Activated T-helper 1 cell treated with anti-CD3 and anti-CD28 coated beads, Interleukin-12 subunit alpha, Interleukin-12 subunit beta, Interleukin-2, Interleukin-4 antibody, amounts not matched to agents 30 ng/mL and 10 ng/mL and 1 ng/mL, durations not matched to agents 14 hours and 24 hours and 36 hours (primary cell): ENCODE results near the gene MICA. TPM values are rescaled to one million over a fixed set of nuclear protein-coding genes. Genes with fewer than 3 reads are reported as not detected.
"Not testable (repeated sequence)": the region's sequence is repeated elsewhere in the genome, so short reads cannot be mapped to it uniquely, and the experiment has no call there.

Source experiments
- DNase-seq: peaks from one replicate; pipeline ENCODE4 v3.0.0; 2021; ENCODE audit warnings: low spot score
- H3K27ac Mint-ChIP-seq: one replicate; pipeline ENCODE4 v1.8.0; 2021; ENCODE audit warnings: mild to moderate bottlenecking, mixed read lengths
- H3K27me3 Mint-ChIP-seq: one replicate; pipeline ENCODE4 v1.8.0; 2022; ENCODE audit warnings: mild to moderate bottlenecking, moderate library complexity, mixed read lengths; ENCODE audit not compliant: insufficient read depth
- H3K36me3 Mint-ChIP-seq: one replicate; pipeline ENCODE4 v1.8.0; 2021; ENCODE audit warnings: low read depth, mixed read lengths
- H3K4me1 Mint-ChIP-seq: one replicate; pipeline ENCODE4 v1.8.0; 2021; ENCODE audit warnings: low read depth, mixed read lengths
- H3K4me3 Mint-ChIP-seq: one replicate; pipeline ENCODE4 v1.8.0; 2021; ENCODE audit warnings: mild to moderate bottlenecking, moderate library complexity, mixed read lengths
- H3K9me3 Mint-ChIP-seq: one replicate; pipeline ENCODE4 v1.8.0; 2021; ENCODE audit warnings: mixed read lengths
- intact Hi-C: fragments of 100-400 bp; cut with micrococcal nuclease; formaldehyde crosslinking; loops from one replicate; pipeline ENCODE4 v1.15.1; 2024
- total RNA-seq: library from RNA; stranded (reverse); gene quantifications from 2 replicates; pipeline ENCODE4 v1.2.3, GENCODE V29; 2022

MICA gene
- total RNA-seq, 1 donor from 2014 or later: 12.4 TPM

- no peak for DNase-seq
These were observed 16.4 kb upstream of the MICA start for GRCh38 chr6:31386977-31387376.

GRCh38 chr6:31388916-31389801, 14.2 kb upstream of the MICA start:
- H3K4me1 Mint-ChIP-seq, DNase-seq, H3K9me3 Mint-ChIP-seq, H3K4me3 Mint-ChIP-seq, H3K27me3 Mint-ChIP-seq, H3K27ac Mint-ChIP-seq, intact Hi-C loops, H3K36me3 Mint-ChIP-seq: not testable (repeated sequence)

More at GRCh38 chr6:31386977-31387376, 16.4 kb upstream of the MICA start:
- no peak overlapping the region for H3K27ac Mint-ChIP-seq
- no peaks in the 10 kb centered on the region for H3K36me3 Mint-ChIP-seq
- H3K27me3 Mint-ChIP-seq: peaks cover 7% of the 10 kb centered on the region
- H3K4me1 Mint-ChIP-seq: no peaks in the 10 kb centered on the region
- intact Hi-C loops: no loop called here
- H3K9me3 Mint-ChIP-seq: no peaks in the 10 kb centered on the region
- no peak overlapping the region for H3K4me3 Mint-ChIP-seq

- H3K27me3 Mint-ChIP-seq, H3K4me3 Mint-ChIP-seq, H3K27ac Mint-ChIP-seq, H3K4me1 Mint-ChIP-seq, intact Hi-C loops, DNase-seq, H3K36me3 Mint-ChIP-seq, H3K9me3 Mint-ChIP-seq: not testable (repeated sequence)
These were observed 13.6 kb upstream of the MICA start for GRCh38 chr6:31389802-31390132.

GRCh38 chr6:31393932-31394331, 9.5 kb upstream of the MICA start:
- H3K4me3 Mint-ChIP-seq: no peak overlapping the region
- no peaks in the 10 kb centered on the region for H3K9me3 Mint-ChIP-seq
- H3K27ac Mint-ChIP-seq: no peak overlapping the region
- H3K27me3 Mint-ChIP-seq: no peaks in the 10 kb centered on the region
- H3K36me3 Mint-ChIP-seq: no peaks in the 10 kb centered on the region
- DNase-seq: no peak
- intact Hi-C loops: no loop called here
- H3K4me1 Mint-ChIP-seq: peaks cover 6% of the 10 kb centered on the region

GRCh38 chr6:31394381-31394780, 9.0 kb upstream of the MICA start:
- H3K4me3 Mint-ChIP-seq: no peak overlapping the region
- H3K4me1 Mint-ChIP-seq: peaks cover 8% of the 10 kb centered on the region
- intact Hi-C loops: no loop called here
- H3K27ac Mint-ChIP-seq: no peak overlapping the region
- H3K27me3 Mint-ChIP-seq: no peaks in the 10 kb centered on the region
- no peak for DNase-seq
- no peaks in the 10 kb centered on the region for H3K36me3 Mint-ChIP-seq
- H3K9me3 Mint-ChIP-seq: no peaks in the 10 kb centered on the region

GRCh38 chr6:31395832-31396231, 7.6 kb upstream of the MICA start:
- no peaks in the 10 kb centered on the region for H3K9me3 Mint-ChIP-seq
- H3K27ac Mint-ChIP-seq: no peak overlapping the region
- intact Hi-C loops: loop anchor here (2.0 kb wide), 1 partner anchor 95 kb away; no protein-coding TSS in a partner anchor
- H3K4me3 Mint-ChIP-seq: no peak overlapping the region
- peaks cover 2% of the 10 kb centered on the region for H3K27me3 Mint-ChIP-seq
- peaks cover 2% of the 10 kb centered on the region for H3K36me3 Mint-ChIP-seq
- H3K4me1 Mint-ChIP-seq: peaks cover 13% of the 10 kb centered on the region
- no peak for DNase-seq

- intact Hi-C loops: loop anchor here (1.0 to 2.0 kb wide), 2 partner anchors 45 to 94 kb away; no protein-coding TSS in a partner anchor
These were observed 6.8 kb upstream of the MICA start for GRCh38 chr6:31396422-31397152.

GRCh38 chr6:31397153-31397499, 6.3 kb upstream of the MICA start:
- not testable (repeated sequence) for H3K27me3 Mint-ChIP-seq, DNase-seq, H3K4me3 Mint-ChIP-seq, H3K36me3 Mint-ChIP-seq, H3K9me3 Mint-ChIP-seq, H3K27ac Mint-ChIP-seq
- intact Hi-C loops: loop anchor here (1.0 to 2.0 kb wide), 2 partner anchors 44 to 94 kb away; no protein-coding TSS in a partner anchor
- peaks cover 26% of the 10 kb centered on the region for H3K4me1 Mint-ChIP-seq

More at GRCh38 chr6:31396422-31397152, 6.8 kb upstream of the MICA start:
- H3K27ac Mint-ChIP-seq: peak overlapping the region; percentile 42
- H3K36me3 Mint-ChIP-seq: peaks cover 2% of the 10 kb centered on the region
- peak; percentile 81 for DNase-seq
- H3K9me3 Mint-ChIP-seq: no peaks in the 10 kb centered on the region
- peaks cover 21% of the 10 kb centered on the region for H3K4me1 Mint-ChIP-seq
- H3K4me3 Mint-ChIP-seq: no peak overlapping the region
- H3K27me3 Mint-ChIP-seq: peaks cover 2% of the 10 kb centered on the region

GRCh38 chr6:31397901-31398525, 5.4 kb upstream of the MICA start:
- no peak for DNase-seq
- no peak overlapping the region for H3K4me3 Mint-ChIP-seq
- intact Hi-C loops: loop anchor here (1.0 to 2.0 kb wide), 2 partner anchors 43 to 93 kb away; no protein-coding TSS in a partner anchor
- H3K27ac Mint-ChIP-seq: no peak overlapping the region
- peaks cover 35% of the 10 kb centered on the region for H3K4me1 Mint-ChIP-seq
- H3K36me3 Mint-ChIP-seq: peaks cover 2% of the 10 kb centered on the region
- H3K9me3 Mint-ChIP-seq: no peaks in the 10 kb centered on the region
- peaks cover 2% of the 10 kb centered on the region for H3K27me3 Mint-ChIP-seq

- H3K4me1 Mint-ChIP-seq: peaks cover 42% of the 10 kb centered on the region
- peak; percentile 57 for DNase-seq
- no peaks in the 10 kb centered on the region for H3K9me3 Mint-ChIP-seq
- intact Hi-C loops: loop anchor here (1.0 to 10.0 kb wide), 5 partner anchors 43 to 242 kb away; partner anchors contain the start of genes HLA-B, NCR3 and TCF19
- H3K27me3 Mint-ChIP-seq: peaks cover 2% of the 10 kb centered on the region
- H3K4me3 Mint-ChIP-seq: peak overlapping the region; percentile 84
- H3K27ac Mint-ChIP-seq: peak overlapping the region; percentile 91
- H3K36me3 Mint-ChIP-seq: peaks cover 2% of the 10 kb centered on the region
These were observed 3.6 kb upstream of the MICA start for GRCh38 chr6:31399589-31400466.

- DNase-seq: peak; percentile 68
- Mint-ChIP-seq H3K36me3 (peaks cover 2% of the 10 kb centered on the region), H3K27me3 (peaks cover 2% of the 10 kb centered on the region), H3K4me3 (peak overlapping the region; percentile 84), H3K9me3 (no peaks in the 10 kb centered on the region), H3K27ac (peak overlapping the region; percentile 91), H3K4me1 (peaks cover 42% of the 10 kb centered on the region)
- intact Hi-C loops: loop anchor here (1.0 to 10.0 kb wide), 5 partner anchors 43 to 242 kb away; partner anchors contain the start of genes HLA-B, NCR3 and TCF19
These were observed 2.7 kb upstream of the MICA start for GRCh38 chr6:31400467-31401289.
